Measurements from ENCODE around the gene SAPCD2. TPM values are rescaled to one million over a fixed set of nuclear protein-coding genes. Genes with fewer than 3 reads are reported as not detected.
"Not testable (repeated sequence)": the region's sequence is repeated elsewhere in the genome, so short reads cannot be mapped to it uniquely, and the experiment has no call there.

SAPCD2 gene
- total RNA-seq, 1 donor from 2014 or later, result 1.2 TPM

DNA sequence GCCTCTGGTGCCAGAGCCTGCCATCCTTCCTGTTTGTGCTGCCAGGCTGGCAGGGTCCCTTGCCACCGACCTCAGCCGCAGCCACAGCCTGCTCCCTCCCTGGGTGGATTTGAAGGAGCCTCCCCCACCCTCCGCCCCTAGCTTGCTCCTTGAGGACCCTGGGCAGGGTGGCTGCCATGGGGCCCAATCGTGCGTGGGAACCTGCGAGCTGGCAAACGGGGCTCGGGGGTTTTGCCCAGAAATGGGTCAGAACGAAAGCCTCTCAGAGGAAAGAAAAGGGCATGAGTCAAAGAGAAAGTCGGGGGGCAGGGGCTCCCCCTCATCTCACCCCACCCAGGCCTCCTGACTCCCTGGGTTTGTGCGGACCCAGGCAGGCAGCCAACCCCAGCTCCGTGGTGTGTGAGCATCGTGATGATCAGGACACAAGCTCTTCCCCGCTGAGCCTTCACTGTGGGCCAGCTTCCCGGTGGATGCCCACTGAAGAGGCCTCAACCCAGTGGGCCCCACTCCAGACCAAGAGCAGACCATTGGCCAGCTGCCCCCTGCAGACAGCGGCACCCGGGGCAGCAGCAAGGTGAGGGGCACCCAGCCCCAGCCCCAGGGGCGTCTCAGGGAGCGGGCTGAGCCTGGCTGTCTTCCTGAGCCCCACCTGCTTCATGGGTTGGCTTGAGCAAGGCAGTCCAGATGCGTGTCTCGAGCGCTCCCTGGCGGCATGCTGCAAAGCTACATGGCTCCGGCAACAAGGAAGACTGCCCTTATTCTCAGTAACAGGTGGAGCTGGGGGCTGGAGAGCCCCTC is 35.4 kb downstream of the SAPCD2 start:
- FAIRE-seq (no peak), DNase-seq (ENCODE audit: low spot score in 2 of 2) (peak; percentile 89 to 92)

DNA sequence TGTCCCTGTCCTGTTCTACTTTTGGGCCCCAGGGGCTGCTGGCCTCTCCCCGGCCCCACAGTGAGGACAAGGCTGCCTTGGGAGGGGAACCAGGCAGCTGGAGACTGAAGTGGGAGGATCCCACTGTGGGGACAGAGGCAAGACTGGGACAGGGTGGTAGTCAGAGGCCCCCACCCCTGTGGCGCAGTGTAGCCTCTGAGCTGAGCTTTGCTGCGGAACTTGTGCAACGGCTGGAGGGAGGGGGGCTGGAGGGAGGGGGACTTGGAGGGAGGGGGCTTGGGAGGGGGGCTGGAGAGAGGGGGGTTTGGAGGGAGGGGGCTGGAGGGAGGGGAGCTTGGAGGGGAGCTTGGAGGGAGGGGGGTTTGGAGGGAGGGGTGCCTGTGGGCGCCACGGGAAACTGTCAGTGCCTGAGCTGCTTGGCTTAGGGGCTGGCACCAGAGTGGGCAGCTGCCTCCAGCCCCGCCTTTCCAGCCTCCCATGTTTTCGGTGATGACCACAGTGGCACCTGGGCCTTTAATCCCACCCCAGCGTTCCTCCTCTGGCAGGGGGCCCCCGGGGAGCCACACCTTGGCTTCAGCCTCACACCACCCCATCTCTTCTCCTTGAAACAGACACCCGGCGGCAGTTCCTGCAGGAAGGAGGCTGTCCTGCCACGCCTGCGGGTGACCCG is 36.2 kb downstream of the SAPCD2 start:
- FAIRE-seq (no peak), DNase-seq (ENCODE audit: low spot score in 2 of 2) (no peak)

DNA sequence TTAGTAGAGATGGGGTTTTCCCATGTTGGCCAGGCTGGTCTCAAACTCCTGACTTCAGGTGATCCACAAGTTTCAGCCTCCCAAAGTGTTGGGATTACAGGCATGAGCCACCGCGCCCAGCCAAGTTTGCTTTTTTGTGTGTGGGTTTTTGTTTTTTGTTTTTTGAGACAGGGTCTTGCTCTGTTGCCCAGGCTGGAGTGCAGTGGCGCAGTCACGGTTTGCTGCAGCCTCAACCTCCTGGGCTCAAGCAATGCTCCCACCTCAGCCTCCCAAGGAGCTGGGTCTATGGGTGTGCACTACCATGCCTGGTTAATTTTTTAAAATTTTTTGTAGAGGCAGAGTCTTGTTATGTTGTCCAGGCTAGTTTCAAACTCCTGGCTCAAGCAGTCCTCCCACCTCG is 36.9 kb downstream of the SAPCD2 start:
- not testable (repeated sequence) for FAIRE-seq; DNase-seq (ENCODE audit: low spot score in 2 of 2)

DNA sequence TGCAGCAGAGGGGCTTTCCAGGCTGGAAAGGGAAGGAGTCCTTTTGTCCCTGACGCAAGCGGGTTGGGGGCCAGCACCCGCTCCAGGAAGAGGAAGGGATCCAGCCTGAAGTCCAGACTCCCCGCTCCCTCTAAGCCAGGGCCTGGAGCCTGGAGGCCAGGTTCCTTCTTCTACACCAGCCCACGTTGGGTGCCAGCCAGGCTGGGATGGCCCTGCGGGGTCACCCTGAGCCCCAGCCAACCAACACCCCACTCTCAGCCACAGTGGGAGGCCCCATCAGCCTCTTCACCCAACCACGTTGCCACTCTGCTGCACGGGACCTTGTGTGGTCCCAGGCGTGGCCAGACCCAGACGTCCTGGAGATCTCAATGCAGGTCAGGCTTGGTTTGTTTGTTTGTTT is 37.5 kb downstream of the SAPCD2 start:
- DNase-seq (ENCODE audit: low spot score in 2 of 2) (no peak), FAIRE-seq (no peak)

DNA sequence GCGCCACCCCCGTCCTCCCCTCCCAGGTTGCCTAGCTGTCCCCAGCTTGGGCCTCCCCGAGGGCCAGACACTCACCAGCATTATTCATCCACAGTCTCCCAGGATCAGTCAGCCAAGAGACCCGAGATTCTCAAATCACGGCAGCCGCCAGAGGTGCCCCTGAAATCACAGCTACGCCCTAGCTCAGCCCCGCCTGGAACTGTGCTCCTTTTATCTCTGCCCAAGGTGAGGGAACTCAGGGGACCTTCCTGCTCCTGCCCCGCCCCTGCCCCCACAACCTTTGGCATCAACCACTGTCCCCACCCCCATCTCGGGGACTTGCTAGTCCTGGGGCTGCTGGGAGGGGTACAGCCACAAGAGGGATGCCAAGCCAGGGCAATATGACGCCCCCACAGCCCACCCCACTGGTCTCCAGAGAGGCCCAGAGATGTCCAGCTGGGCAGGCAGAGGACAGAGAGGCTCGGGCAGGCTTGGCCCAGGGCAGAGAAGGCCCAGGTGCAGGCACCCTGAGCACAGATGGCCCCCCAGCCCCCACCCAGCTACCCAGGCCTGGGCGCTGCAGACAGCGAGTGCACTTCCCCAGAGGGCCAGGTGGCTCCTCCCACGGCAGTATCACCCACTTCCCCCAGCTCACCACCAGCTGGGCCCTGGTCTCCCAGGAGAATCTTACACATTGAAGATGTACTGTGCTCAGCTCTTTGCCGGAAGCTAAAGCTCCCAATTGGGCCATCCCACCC is 38.3 kb downstream of the SAPCD2 start, which contains the start of gene FUT7:
TSS of gene FUT7 (minus strand) at position 185 of the 737 bp plus-strand sequence. CDS start at position 88, 97 bp downstream.
- FAIRE-seq (no peak), DNase-seq (ENCODE audit: low spot score in 2 of 2) (no peak)

DNA sequence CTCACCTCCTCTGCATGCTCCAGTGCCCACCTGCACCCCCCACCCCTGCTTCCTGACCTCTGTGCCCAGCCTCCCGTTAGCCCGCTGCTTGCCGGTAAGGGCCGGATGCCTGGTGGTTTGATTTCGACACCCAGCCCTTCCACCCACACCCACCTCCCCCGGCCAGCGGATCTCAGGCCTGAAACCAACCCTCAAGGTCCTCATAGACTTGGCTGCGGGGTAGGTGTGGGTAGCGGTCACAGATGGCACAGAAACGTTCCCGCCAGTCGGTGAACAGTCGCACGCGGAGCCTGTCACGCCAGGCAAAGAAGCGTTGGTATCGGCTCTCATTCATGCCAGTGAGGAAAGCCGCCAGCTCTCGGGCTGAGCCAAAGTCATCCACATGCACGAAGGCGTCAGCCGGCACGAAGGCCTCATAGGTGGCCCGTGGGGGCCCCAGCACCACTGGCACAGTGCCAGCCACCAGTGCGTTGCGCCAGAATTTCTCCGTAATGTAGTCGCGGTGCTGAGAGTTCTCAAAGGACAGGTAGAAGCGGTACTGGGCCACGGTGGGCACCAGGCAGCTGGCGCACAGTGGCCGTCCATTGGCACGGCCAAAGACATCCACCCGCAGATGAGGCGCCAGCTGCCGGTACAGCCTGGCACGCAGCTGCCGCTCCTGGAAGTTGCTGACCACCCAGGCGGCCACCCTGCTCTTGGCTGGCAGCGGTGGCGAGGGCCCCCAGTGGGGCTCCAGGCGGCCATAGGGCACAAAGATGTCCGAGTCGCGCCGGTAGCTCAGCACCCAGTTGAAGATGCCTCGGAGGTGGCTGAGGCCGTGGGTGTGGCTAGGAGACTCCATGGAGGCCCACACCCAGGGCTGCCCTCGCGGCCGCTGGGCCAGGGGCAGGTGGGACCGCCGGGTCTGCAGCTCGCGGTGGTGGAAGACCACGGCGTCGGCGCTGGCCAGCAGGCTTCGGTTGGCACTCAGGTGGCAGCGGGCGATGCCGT is 39.5 kb downstream of the SAPCD2 start:
- FAIRE-seq (no peak), DNase-seq (ENCODE audit: low spot score in 2 of 2) (no peak)

DNA sequence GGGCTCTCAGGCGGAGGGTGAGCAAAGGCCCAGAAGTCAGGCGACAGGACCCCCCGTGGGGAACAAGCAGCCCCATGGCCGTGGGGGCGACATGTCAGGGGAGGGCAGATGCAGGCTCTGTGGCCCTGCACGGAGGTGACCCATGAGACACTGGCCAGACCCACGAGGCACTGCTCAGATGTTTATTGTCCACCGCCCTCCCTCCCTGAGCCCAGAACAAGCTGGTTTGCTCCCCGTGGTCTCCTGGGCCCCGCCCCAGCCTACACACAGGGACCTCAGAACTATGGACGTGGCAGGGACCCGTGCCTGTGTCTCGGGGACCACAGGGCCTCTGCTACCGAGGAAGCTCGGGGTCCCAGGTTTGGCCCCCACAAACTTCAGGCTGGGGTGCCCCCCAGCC is 40.4 kb downstream of the SAPCD2 start:
- FAIRE-seq (no peak), DNase-seq (ENCODE audit: low spot score in 2 of 2) (no peak)

DNA sequence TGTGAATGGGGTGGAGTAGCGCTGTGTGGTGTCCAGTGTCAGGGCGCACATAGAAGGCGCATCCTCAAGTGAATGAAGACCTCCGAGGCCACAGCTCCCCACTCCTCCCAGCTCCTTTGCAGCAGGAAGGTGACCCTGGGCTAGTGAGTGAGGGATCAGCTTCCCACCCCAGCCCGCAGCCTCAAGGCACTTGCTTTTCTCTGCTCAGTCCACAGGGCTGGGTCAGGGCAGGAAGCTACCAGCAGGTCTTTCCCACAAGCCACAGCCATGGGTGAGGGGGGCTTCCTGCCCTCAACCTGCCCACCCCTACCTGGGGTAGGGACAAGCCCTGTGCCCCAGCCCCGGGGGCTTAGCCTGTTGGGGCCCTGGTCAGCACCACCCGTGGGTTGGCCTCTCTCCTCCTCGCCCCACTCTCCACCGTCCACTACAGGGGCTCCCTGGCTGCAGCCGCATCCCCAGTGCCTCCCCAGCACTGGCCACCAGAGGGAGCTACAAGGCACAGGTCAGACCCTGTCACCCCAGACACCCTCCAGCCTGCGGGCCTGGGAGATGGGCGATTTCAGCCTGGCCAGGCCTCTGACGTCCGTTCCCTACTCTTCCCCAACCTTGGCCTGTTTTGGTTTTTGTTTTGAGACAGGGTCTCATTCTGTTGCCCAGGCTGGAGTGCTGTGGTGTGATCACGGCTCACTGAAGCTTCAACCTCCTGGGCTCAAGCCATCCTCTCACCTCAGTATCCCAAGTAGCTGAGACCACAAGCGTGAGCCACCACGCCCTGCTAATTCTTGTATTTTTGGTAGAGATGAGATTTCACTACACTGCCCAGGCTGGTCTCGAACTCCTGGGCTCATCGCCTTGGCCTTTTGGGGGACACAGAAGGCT is 41.1 kb downstream of the SAPCD2 start:
- no peak for FAIRE-seq

DNA sequence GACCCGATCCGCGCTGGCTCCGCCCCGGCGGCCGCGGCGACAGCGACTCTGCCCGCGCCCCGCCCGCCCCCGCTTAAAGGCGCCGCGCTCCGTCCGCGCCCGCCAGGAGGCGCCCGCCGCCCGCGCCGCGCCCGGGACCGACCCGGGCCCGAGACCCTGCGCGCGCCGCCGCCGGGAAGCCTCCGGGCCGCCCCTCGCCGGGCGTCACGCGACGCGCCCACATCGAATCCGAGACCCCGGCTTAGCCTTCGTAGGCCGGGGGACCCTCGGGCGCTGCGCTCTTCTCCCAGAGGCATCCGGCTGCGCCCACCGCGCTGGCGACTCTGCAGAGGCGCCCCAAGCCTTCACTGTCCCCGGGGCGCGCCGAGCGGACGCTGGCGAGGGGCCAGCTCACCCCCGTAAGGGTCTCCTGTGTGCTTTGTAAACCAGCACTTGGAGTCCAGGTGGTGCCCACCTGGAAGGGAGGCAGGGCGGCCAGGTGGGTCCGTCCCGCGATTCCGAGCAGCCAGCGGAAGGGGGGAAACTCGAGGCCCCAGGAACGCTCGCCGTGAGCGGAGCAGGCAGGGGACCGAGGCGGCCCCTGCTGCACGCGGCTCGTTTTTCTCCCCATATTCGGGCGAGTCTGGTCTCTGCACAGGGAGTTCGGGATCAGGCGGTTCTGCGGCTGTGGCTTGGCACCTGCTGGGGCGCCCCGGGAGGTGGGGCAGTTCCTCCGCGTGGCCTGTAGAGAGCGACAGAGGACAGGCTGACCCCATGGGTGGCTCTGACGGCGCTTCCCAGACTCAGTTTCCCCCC is 41.9 kb downstream of the SAPCD2 start:
- DNase-seq (ENCODE audit: low spot score in 2 of 2) (peak; percentile 82 to 88), FAIRE-seq (no peak)

More for the DNA sequence above, 41.1 kb downstream of the SAPCD2 start:
- DNase-seq (ENCODE audit: low spot score in 2 of 2), result peak; percentile 68 to 70

DNA sequence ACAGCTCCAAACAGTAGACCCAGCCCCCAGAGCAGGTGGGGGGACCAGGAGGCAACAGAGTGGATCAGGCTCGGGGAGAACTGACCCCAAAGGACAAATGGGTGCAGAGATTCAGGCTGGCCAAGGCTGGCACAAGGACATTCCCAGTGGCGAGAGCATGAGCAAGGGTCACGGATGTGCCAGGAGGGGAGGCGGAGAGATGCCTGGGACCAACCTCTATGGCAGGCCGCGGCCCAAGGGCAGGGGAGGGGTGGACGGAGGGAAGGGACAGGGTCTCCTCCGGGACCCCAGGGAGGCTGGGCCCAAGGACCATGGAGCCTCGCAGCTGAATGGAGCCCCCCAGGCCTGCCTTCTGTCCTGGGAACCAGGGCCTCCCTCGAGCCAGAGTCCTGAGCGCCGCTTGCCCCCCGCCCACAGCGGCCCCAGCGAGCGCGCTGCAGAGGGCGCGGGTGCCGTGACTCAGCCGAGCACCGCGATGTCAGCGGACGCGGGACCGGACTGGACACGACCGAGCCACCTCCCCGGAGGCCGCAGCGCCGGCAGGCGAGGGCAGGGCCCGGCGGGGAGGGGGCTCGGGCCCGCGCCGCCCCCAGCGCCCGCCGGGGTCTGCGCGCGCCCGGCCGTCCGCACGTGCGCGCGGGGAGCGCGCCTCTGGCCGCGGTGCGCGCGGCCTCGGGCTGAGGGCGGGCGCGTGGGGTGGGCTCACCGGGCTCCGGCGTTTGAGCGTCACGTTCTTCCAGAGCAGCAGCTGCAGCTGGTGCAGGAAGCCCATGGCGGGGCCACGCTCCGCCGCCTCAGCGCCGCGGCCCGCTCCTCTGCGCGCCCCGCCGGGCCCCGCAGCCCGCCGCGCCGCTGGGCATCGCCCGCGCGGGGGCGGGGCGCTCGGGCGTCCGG is 42.7 kb downstream of the SAPCD2 start, which contains the start of gene ABCA2:
TSS of gene ABCA2 (minus strand) at position 869 of the 894 bp plus-strand sequence. CDS start at position 772, 97 bp downstream.
- FAIRE-seq (no peak), DNase-seq (ENCODE audit: low spot score in 2 of 2) (no peak)

DNA sequence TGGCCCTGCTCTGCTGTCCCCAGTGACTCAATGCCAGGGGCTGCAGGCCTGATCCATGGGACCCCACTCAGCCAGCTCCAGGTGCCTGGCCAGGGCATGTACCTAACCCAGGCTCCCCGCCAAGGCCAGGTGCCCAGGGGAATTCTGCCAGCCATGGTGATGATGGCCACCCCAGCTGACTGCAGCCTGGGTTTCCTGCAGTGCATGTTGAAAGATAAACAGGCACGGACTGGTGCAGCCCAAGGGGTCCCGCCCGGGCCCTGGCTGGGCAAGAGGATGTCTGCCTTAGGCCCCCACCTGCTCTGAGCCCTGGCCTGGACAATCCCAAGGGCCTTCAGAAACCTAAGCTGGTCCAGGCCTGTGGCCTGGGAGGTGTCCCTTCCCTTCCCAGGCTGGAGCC is 43.5 kb downstream of the SAPCD2 start:
- FAIRE-seq (no peak), DNase-seq (ENCODE audit: low spot score in 2 of 2) (no peak)

DNA sequence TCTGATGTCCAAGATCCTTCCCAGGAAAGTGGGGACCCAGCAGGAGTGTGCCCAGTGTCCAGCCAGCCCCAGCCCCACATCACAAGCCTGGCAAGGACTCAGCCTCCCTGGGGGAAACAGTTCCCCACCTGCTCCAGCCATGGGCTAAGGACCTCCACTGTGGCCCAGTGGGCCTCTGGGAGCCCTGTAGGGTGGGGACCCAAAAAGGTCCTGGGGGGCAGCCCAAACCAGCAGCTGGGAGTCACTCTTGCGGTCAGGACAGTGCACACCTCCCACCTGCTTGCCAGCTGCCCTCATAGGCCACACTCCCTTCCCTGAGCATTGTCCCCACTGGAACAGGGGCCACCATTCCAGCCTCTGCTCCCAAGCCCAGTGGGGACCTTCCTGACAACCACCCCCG is 44.0 kb downstream of the SAPCD2 start:
- no peak for DNase-seq (ENCODE audit: low spot score in 2 of 2)
- no peak for FAIRE-seq

DNA sequence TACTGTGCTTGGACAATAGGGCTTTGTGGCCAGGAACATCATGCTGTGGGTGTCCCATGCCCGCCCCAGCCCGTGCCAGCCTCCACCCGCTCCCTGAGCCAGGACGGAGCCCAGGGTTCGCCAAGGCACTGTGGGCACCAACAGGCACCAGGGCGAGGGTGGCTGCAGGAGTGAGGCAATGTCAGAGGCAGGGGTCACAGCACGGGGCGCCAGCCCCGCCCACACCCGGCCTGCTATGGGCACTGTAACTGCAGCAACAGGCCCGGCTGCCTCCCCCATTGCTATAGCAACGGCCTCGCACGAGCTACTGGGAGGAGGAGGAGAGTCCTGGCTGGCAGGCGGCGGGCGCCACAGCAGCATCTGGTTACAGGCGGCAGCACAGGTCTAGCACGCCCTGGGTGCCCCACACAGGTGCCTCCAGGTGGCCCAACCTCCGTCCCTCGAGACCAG is 44.8 kb downstream of the SAPCD2 start:
- peak; percentile 56 to 77 for DNase-seq (ENCODE audit: low spot score in 2 of 2)
- peak; percentile 85 for FAIRE-seq

DNA sequence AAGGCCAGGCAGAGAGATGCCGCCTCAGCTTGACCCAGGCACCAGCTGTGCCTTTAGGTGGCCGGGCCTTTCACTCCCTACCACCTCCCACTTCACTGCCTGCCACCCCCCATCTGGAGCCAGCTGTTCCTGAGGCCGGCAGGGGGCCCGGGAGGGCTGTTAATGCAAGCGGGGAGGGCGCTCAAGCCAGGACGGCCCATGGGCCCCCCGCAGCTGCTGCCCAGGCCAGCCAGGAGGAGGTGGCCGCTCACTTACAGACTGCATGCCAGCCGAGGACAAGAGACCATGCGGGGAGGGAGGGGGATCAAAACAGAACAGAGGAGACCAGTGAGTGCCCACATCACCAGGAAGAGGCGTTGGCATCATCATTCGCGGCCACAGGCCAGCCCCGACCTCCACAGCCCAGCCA is 46.8 kb downstream of the SAPCD2 start:
- FAIRE-seq, result no peak
- no peak for DNase-seq (ENCODE audit: low spot score in 2 of 2)

DNA sequence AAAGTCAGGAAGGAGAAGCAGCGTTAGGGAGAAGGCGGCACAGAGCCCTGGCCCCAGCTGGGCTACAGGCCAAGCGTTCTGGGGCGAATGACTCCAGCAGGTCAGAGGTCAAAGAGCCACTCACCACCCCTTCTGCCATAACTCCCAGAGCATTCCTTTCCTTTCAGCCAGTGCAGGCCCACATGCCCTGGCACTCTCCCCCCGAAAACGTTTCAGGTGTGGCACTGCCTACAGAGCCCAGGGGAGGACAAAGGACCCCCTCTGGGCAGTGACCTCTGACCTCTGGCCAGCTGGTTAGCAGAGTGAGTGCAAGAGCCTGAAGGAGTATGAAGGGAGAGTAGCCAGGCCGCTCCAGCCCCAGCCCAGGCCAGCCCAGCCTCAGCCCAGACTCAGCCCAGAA is 47.2 kb downstream of the SAPCD2 start:
- FAIRE-seq, result no peak
- DNase-seq (ENCODE audit: low spot score in 2 of 2), result no peak

DNA sequence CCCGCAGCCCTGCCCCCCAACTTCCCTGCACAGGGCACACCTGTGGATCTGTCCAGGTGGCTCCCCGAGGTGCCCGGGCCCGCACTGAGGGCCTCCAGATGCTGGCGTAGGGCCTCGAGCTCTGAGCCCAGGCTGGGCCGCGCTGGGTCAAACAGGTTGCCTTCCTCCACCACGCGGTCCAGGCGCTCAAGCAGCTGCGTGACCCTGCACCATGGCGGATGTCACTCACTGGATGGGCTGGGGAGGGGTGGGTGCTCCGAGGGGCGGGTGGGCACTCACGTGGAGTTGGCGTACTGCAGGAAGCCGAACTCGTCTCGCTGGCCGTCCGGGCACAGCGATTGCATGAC is 47.7 kb downstream of the SAPCD2 start:
- no peak for DNase-seq (ENCODE audit: low spot score in 2 of 2)
- FAIRE-seq, result no peak
